ENCODE data around the gene ARL8B.
A peak's percentile ranks its signal among the peaks of the same experiment; 100 is the strongest.

ARL8B gene

DNA sequence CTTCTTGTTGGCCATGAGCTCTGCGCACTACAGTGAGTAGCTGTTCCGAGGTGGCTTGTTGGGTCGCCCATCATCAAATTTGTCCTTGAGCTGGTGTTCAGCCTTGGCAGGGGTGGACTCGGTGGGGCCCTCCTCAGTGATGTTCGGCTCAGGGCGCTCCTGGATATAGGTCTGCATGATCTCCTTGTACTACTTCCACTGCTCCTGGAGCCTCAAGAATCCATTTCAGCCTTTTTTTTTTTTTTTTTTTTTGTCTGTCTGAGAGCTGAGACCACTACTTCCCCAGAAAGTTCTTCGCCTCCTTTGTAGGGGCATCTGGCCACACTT lies 39.3 kb upstream of the ARL8B start:
- no peak for DNase-seq (ENCODE audit: low read depth)
- no peak overlapping the region for H3K4me3 ChIP-seq (ENCODE audit: low read length)
- TF ChIP-seq, protein P1, sequence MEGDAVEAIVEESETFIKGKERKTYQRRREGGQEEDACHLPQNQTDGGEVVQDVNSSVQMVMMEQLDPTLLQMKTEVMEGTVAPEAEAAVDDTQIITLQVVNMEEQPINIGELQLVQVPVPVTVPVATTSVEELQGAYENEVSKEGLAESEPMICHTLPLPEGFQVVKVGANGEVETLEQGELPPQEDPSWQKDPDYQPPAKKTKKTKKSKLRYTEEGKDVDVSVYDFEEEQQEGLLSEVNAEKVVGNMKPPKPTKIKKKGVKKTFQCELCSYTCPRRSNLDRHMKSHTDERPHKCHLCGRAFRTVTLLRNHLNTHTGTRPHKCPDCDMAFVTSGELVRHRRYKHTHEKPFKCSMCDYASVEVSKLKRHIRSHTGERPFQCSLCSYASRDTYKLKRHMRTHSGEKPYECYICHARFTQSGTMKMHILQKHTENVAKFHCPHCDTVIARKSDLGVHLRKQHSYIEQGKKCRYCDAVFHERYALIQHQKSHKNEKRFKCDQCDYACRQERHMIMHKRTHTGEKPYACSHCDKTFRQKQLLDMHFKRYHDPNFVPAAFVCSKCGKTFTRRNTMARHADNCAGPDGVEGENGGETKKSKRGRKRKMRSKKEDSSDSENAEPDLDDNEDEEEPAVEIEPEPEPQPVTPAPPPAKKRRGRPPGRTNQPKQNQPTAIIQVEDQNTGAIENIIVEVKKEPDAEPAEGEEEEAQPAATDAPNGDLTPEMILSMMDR (IDR thresholded peaks at IDR 0.05; ENCODE audit: insufficient read depth, low read depth, low read length, missing control alignments) = no peak

DNA sequence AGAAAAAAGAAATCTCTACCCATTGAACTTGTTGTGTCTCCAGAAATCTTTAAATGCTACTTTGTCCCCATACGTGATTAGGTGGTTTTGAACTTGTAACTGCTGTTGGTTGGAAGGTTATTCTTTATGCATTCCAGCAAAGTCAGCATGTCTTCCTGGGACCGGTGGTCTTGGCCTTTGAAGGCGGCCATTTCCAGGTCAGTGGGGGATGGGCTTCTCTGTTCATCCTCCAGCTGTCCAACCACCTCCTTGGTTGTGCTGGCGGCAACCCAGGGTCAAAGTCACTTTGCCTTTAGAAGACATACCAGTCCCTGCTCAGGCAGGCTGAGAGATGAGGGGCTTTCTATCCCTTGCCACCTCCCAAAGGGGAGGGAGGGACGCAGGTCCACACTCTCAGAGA lies 37.9 kb upstream of the ARL8B start:
- TF ChIP-seq, protein P1 (IDR thresholded peaks at IDR 0.05; ENCODE audit: insufficient read depth, low read depth, low read length, missing control alignments) = no peak
- H3K4me3 ChIP-seq (ENCODE audit: low read length) = no peak overlapping the region
- DNase-seq (ENCODE audit: low read depth) = no peak

DNA sequence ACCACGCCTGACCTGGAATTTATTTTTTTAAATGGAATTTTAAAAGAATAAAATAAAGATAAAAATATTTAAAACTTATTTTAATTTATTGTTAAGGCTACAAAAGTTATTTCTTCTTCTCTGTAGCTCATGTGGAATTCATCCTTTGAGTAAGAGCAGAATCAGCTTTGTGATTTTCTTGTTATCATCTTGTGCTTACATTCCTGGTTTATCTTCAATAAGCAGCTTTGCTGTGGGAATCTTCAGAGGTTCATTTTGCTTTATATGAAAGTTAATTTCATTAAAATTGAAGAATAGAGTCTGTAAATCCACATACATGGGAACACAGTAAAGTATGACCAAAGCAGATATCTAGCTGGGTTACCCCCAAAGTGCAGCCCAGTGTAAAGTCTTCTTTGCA lies 35.4 kb upstream of the ARL8B start:
- TF ChIP-seq, protein P1 (IDR thresholded peaks at IDR 0.05; ENCODE audit: insufficient read depth, low read depth, low read length, missing control alignments) = no peak
- no peak for DNase-seq (ENCODE audit: low read depth)
- no peak overlapping the region for H3K4me3 ChIP-seq (ENCODE audit: low read length)

DNA sequence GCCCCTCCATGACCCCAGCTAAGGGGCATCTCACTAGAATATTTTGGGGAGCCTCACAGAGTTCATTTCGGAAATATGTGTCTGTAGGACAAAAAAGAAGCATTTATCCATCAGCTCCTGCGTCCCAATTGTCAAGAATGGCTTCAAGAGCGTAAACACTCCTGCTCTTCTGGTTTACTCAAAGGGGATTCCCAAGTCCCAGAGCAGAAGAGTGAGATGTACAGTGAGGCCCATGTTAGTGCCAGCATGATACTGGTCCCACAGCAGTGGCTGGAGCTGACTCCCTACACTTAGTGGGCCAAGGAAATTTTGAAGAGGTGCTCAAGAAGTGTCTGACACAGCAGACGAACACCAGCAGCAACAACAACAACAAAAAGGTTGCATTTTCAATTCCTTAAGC lies 34.9 kb upstream of the ARL8B start:
- TF ChIP-seq, protein P1 (IDR thresholded peaks at IDR 0.05; ENCODE audit: insufficient read depth, low read depth, low read length, missing control alignments) = no peak
- H3K4me3 ChIP-seq (ENCODE audit: low read length) = no peak overlapping the region
- no peak for DNase-seq (ENCODE audit: low read depth)

DNA sequence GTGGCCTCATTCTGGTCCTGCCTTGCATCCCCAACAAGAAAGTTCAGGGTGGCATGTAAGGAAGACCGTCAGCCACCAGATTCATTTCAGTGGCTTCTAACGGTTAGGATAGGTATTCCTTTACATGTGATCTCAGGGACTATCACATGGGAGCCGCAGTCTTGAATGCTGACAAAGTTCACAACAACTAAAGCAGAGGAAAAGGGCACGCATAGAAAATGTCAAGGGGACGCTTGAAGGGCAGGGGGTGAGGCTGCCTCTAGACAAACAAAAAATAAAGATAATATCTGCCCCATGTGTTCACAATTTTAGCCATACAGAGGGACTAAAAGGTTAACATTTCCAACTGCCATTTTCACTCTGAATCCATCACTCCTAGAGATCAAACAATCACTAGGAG lies 31.9 kb upstream of the ARL8B start:
- no peak overlapping the region for H3K4me3 ChIP-seq (ENCODE audit: low read length)
- TF ChIP-seq, protein P1 (IDR thresholded peaks at IDR 0.05; ENCODE audit: insufficient read depth, low read depth, low read length, missing control alignments) = no peak
- DNase-seq (ENCODE audit: low read depth) = no peak

DNA sequence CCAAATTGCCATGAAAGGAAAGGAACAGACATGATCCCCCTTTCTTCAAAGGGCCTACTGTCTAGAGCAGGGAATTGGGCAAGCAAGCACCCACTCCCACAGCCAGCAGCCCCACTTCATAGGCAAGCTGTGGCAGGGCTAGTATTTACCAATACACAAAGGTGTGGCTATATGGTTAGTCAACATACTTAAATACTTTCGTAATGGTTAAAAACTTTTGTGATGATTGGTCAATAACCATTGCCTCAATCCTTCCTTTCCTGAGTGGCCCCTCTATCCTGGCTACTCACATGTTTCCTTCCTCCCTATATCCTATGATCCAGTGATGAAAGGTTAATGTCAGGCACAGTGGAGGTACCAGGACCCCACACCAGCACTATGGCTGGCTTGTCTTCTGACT lies 30.1 kb upstream of the ARL8B start:
- peak; percentile 93 for DNase-seq (ENCODE audit: low read depth)
- TF ChIP-seq, protein P1 (IDR thresholded peaks at IDR 0.05; ENCODE audit: insufficient read depth, low read depth, low read length, missing control alignments) = no peak
- H3K4me3 ChIP-seq (ENCODE audit: low read length) = no peak overlapping the region

DNA sequence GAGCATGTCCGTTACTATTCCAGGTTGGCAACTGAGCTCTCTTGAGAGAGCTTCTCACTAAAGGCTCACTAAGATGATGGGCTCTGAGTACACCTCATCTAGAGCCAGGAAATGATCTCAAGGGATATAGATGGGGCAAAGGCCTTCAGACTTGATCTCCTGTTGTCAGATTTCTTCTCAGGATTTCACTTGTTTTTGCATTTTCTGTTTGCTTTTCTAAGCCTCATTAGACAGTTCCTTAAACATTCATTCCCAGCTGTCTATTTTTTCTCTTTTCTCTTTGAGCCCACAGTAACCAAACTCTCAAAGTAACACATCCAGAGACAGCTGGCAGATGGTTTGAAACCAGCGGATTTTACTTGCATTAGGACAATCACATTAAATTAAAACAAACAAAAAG lies 28.4 kb upstream of the ARL8B start:
- H3K4me3 ChIP-seq (ENCODE audit: low read length) = no peak overlapping the region
- DNase-seq (ENCODE audit: low read depth) = no peak
- TF ChIP-seq, protein P1 (IDR thresholded peaks at IDR 0.05; ENCODE audit: insufficient read depth, low read depth, low read length, missing control alignments) = no peak
